CD4-positive, alpha-beta T cell treated with Interleukin-12 subunit alpha and Interleukin-12 subunit beta, for 1 hour (primary cell): ENCODE data around the gene EXD1.

ENCODE experiments used
- DNase-seq: peaks from one replicate; pipeline ENCODE4 v3.0.0-alpha.2; 2020

Gene EXD1

GRCh38 chr15:41231422-41232226 is 1.1 kb upstream of the EXD1 start:
- no peak for DNase-seq

GRCh38 chr15:41230345-41230649 is 260 bp downstream of the EXD1 start:
- DNase-seq = no peak

GRCh38 chr15:41219381-41219780 is 11.2 kb downstream of the EXD1 start:
- DNase-seq = no peak

GRCh38 chr15:41218851-41219250 is 11.7 kb downstream of the EXD1 start:
- no peak for DNase-seq

GRCh38 chr15:41215708-41216107 is 14.8 kb downstream of the EXD1 start:
- no peak for DNase-seq

GRCh38 chr15:41207687-41208448 is 22.7 kb downstream of the EXD1 start:
- DNase-seq = no peak

GRCh38 chr15:41205315-41205714 is 25.2 kb downstream of the EXD1 start:
- no peak for DNase-seq

GRCh38 chr15:41203395-41203794 is 27.2 kb downstream of the EXD1 start:
- DNase-seq = no peak

- no peak for DNase-seq
Measured at GRCh38 chr15:41199470-41199869, 31.1 kb downstream of the EXD1 start.

- DNase-seq = no peak
Measured at GRCh38 chr15:41194444-41194843, 36.1 kb downstream of the EXD1 start.

GRCh38 chr15:41183581-41183980 is 47.0 kb downstream of the EXD1 start:
- DNase-seq = no peak

- no peak for DNase-seq
Measured at GRCh38 chr15:41182266-41182665, 48.3 kb downstream of the EXD1 start.

GRCh38 chr15:41180206-41180789 is 50.3 kb downstream of the EXD1 start:
- DNase-seq = no peak

GRCh38 chr15:41169781-41170180 is 60.8 kb downstream of the EXD1 start:
- DNase-seq = no peak

GRCh38 chr15:41169086-41169485 is 61.5 kb downstream of the EXD1 start:
- no peak for DNase-seq

- no peak for DNase-seq
Measured at GRCh38 chr15:41161736-41162135, 68.8 kb downstream of the EXD1 start.

- no peak for DNase-seq
Measured at GRCh38 chr15:41161336-41161735, 69.2 kb downstream of the EXD1 start.

GRCh38 chr15:41160639-41161315 is 69.8 kb downstream of the EXD1 start:
- DNase-seq = no peak

GRCh38 chr15:41154412-41154811 is 76.1 kb downstream of the EXD1 start:
- DNase-seq = no peak

GRCh38 chr15:41153733-41154132 is 76.8 kb downstream of the EXD1 start:
- DNase-seq = no peak

GRCh38 chr15:41151451-41152005 is 79.0 kb downstream of the EXD1 start:
- DNase-seq = no peak

GRCh38 chr15:41150279-41150678 is 80.3 kb downstream of the EXD1 start:
- DNase-seq = no peak

- DNase-seq = no peak
Measured at GRCh38 chr15:41148065-41148464, 82.5 kb downstream of the EXD1 start.
